ENCODE measurements around the gene FAM171A1. TPM values are rescaled to one million over a fixed set of nuclear protein-coding genes. Genes with fewer than 3 reads are reported as not detected.

The FAM171A1 gene
- polyA plus RNA-seq, 1 of the 3 experiments (the other 2 are of a cell fraction) = 26.3 TPM

- Histone ChIP-seq H3K27me3 (ENCODE audit: insufficient read depth) (no peaks in the 10 kb centered on the region), H3K36me3 (replicated peaks in 1 of 2; ENCODE audit: control insufficient read depth in 1 of 2, insufficient read depth in 2 of 2, low read length in 1 of 2) (no peaks in the 10 kb centered on the region), H2AFZ (ENCODE audit: low read depth) (no peak overlapping the region), H3K4me3 (ENCODE audit: low read depth in 2 of 2, low read length in 1 of 2) (no peak overlapping the region), H3K9ac (no peak overlapping the region), H4K20me1 (ENCODE audit: insufficient read depth) (no peaks in the 10 kb centered on the region), H3K4me1 (ENCODE audit: control insufficient read depth in 1 of 2, insufficient read depth in 2 of 2, low read depth in 1 of 2, low read length in 1 of 2) (peaks cover 4 to 13% of the 10 kb centered on the region in 2 experiments), H3F3A (replicated peaks; ENCODE audit: insufficient read depth) (no peaks in the 10 kb centered on the region), H3K27ac (ENCODE audit: low read depth in 2 of 2, low read length in 1 of 2) (no peak overlapping the region), H3K9me3 (no peaks in the 10 kb centered on the region), H3K9me2 (no peaks in the 10 kb centered on the region), H3K4me2 (no peak overlapping the region), H3K79me2 (ENCODE audit: insufficient read depth) (peaks cover 6% of the 10 kb centered on the region)
- WGBS (ENCODE audit: low lambda C conversion rate) = 95% methylated on average over 7 of the region's 7 CpGs
- POLR2A ChIA-PET = no interaction called here
- TF ChIP-seq NRF1 (IDR thresholded peaks at IDR 0.05; ENCODE audit: low read depth, low read length) = no peak
- no peak for TF ChIP-seq FOXM1 (IDR thresholded peaks at IDR 0.05; ENCODE audit: low read depth)
- TF ChIP-seq RFX5 (IDR thresholded peaks at IDR 0.05; ENCODE audit: low read length) = no peak
- TF ChIP-seq MEF2A (IDR thresholded peaks at IDR 0.05; ENCODE audit: borderline replicate concordance, low read depth) = no peak
- no peak for TF ChIP-seq CHD2 (IDR thresholded peaks at IDR 0.05; ENCODE audit: low read length, partially characterized antibody)
- TF ChIP-seq USF1 (IDR thresholded peaks at IDR 0.05; ENCODE audit: borderline replicate concordance, low read depth) = no peak
- TF ChIP-seq POLR2AphosphoS5 (IDR thresholded peaks at IDR 0.05; ENCODE audit: low read depth, low read length) = no peak
- TF ChIP-seq MXI1 (IDR thresholded peaks at IDR 0.05; ENCODE audit: low read depth, low read length) = no peak
- DNase-seq = no peak
- CTCF ChIA-PET = no interaction called here
Observed at GRCh38 chr10:15172306-15172840, 198.7 kb downstream of the FAM171A1 start.

GRCh38 chr10:15169555-15170401 is 201.3 kb downstream of the FAM171A1 start:
- H3K79me2 ChIP-seq (ENCODE audit: insufficient read depth) = peaks cover 32% of the 10 kb centered on the region
- peaks cover 12% of the 10 kb centered on the region; the same call in 1 of the 2 replicates for H4K20me1 ChIP-seq (ENCODE audit: insufficient read depth)
- ChIA-PET CTCF (interaction anchor here (2.0 kb wide), 1 partner anchor 202 kb away, joined by 7 read pairs; the partner anchor contains the start of gene FAM171A1), POLR2A (interaction anchor here (1.1 kb wide), 1 partner anchor 200 kb away, joined by 4 read pairs; no protein-coding TSS in a partner anchor)
- H3K4me2 ChIP-seq = peak overlapping the region; percentile 39
- 77% methylated on average over 16 of the region's 16 CpGs for WGBS (ENCODE audit: low lambda C conversion rate)
- H3F3A ChIP-seq (replicated peaks; ENCODE audit: insufficient read depth) = no peaks in the 10 kb centered on the region
- 0 out of 2 replicates have a peak, but pooled peaks have one; percentile 6 for TF ChIP-seq GATA2 (CRISPR knock-in tag; IDR thresholded peaks at IDR 0.05)
- TF ChIP-seq EP300 (IDR thresholded peaks at IDR 0.05; ENCODE audit: borderline replicate concordance in 1 of 2, low read depth in 1 of 2, low read length in 1 of 2) = no peak
- TF ChIP-seq MEF2A (IDR thresholded peaks at IDR 0.05; ENCODE audit: borderline replicate concordance, low read depth) = no peak
- TF ChIP-seq USF2 (IDR thresholded peaks at IDR 0.05; ENCODE audit: borderline replicate concordance, low read depth, low read length) = no peak
- no peak for TF ChIP-seq RFX5 (IDR thresholded peaks at IDR 0.05; ENCODE audit: low read length)
- TF ChIP-seq NFIC (IDR thresholded peaks at IDR 0.05; ENCODE audit: borderline replicate concordance) = no peak
- H3K9me3 ChIP-seq = no peaks in the 10 kb centered on the region
- peak overlapping the region; percentile 79 for H2AFZ ChIP-seq (ENCODE audit: low read depth)
- no peak overlapping the region for H3K9ac ChIP-seq
- H3K27me3 ChIP-seq (ENCODE audit: insufficient read depth) = no peaks in the 10 kb centered on the region
- no peak overlapping the region for H3K4me3 ChIP-seq (ENCODE audit: low read depth in 2 of 2, low read length in 1 of 2)
- no peak for DNase-seq
- H3K4me1 ChIP-seq (ENCODE audit: control insufficient read depth in 1 of 2, insufficient read depth in 2 of 2, low read depth in 1 of 2, low read length in 1 of 2) = peaks cover 4 to 25% of the 10 kb centered on the region in 2 experiments
- H3K9me2 ChIP-seq = no peaks in the 10 kb centered on the region
- no peaks in the 10 kb centered on the region for H3K36me3 ChIP-seq (replicated peaks in 1 of 2; ENCODE audit: control insufficient read depth in 1 of 2, insufficient read depth in 2 of 2, low read length in 1 of 2)
- H3K27ac ChIP-seq (ENCODE audit: low read depth in 2 of 2, low read length in 1 of 2) = peak overlapping the region in 1 of 2 experiments; percentile 86; a peak in 2 of 4 replicates
